ENCODE data around the gene SCART1. TPM values are rescaled to one million over a fixed set of nuclear protein-coding genes. Genes with fewer than 3 reads are reported as not detected.
A peak's percentile ranks its signal among the peaks of the same experiment; 100 is the strongest.

SCART1 gene
- total RNA-seq, 1 experiment from 2014 or later: 0.50 TPM

GRCh38 chr10:133445268-133445732, 8.4 kb upstream of the SCART1 start:
- Histone ChIP-seq H3K9ac (ENCODE audit: extremely low read depth, insufficient read length, low read length) (no peak overlapping the region), H3K23ac (ENCODE audit: insufficient read length, low read depth, low read length) (no peak overlapping the region), H2BK12ac (ENCODE audit: insufficient read length, low read depth, low read length) (no peak overlapping the region), H2BK120ac (ENCODE audit: low read depth, low read length, poor library complexity, severe bottlenecking) (no peak overlapping the region), H3K4ac (ENCODE audit: low read depth, low read length) (no peak overlapping the region), H2BK5ac (ENCODE audit: insufficient read length, low read length) (no peak overlapping the region), H2AK5ac (ENCODE audit: insufficient read length, low read length) (no peak overlapping the region), H3K56ac (ENCODE audit: insufficient read length, low read depth, low read length) (no peak overlapping the region), H3K18ac (ENCODE audit: insufficient read length, low read depth, low read length) (no peak overlapping the region), H3K4me1 (ENCODE audit: insufficient read depth, low read length) (no peaks in the 10 kb centered on the region), H3K9me3 (ENCODE audit: control insufficient read depth, low read depth, low read length) (peaks cover 78% of the 10 kb centered on the region), H4K20me1 (ENCODE audit: control insufficient read depth, insufficient read depth, insufficient read length) (no peaks in the 10 kb centered on the region), H2AFZ (ENCODE audit: low read length) (no peak overlapping the region), H4K91ac (ENCODE audit: insufficient read length, low read depth, low read length) (no peak overlapping the region), H3K4me2 (ENCODE audit: insufficient read depth, insufficient read length, low read length) (no peak overlapping the region), H4K5ac (ENCODE audit: insufficient read length, low read depth, low read length) (no peak overlapping the region), H2BK20ac (ENCODE audit: low read depth, low read length, poor library complexity, severe bottlenecking) (no peak overlapping the region), H3K14ac (ENCODE audit: insufficient read depth, low read length) (no peak overlapping the region), H3K79me2 (ENCODE audit: insufficient read depth, low read length) (no peaks in the 10 kb centered on the region), H3K27me3 (ENCODE audit: insufficient read depth, low read length) (no peaks in the 10 kb centered on the region), H3K27ac (ENCODE audit: insufficient read length, low read depth, low read length) (no peak overlapping the region), H3T11ph (ENCODE audit: low read length) (no peak overlapping the region), H2BK15ac (ENCODE audit: low read depth, low read length) (no peak overlapping the region), H3K23me2 (ENCODE audit: insufficient read length, low read depth, low read length, poor library complexity, severe bottlenecking) (no peaks in the 10 kb centered on the region), H4K8ac (replicated peaks; ENCODE audit: insufficient read length, low read depth, low read length) (no peak overlapping the region), H3K79me1 (ENCODE audit: insufficient read depth, low read depth, low read length, poor library complexity, severe bottlenecking) (no peaks in the 10 kb centered on the region)
- H3K36me3 Mint-ChIP-seq (ENCODE audit: insufficient read depth in 1 of 3, low read depth in 3 of 3): peaks cover 14 to 40% (median 22%) of the 10 kb centered on the region in 3 experiments
- H3K27me3 Mint-ChIP-seq (ENCODE audit: low read depth): peaks cover 6% of the 10 kb centered on the region
- H3K4me3 Mint-ChIP-seq: no peak overlapping the region; a peak in 1 of 5 replicates
- no peak overlapping the region; a peak in 1 of 7 replicates for H3K27ac Mint-ChIP-seq
- H3K9me3 Mint-ChIP-seq: peaks cover 79 to 91% of the 10 kb centered on the region in 2 experiments
- DNase-seq: peak; percentile 20
- H3K4me1 Mint-ChIP-seq: no peaks in the 10 kb centered on the region
- TF ChIP-seq CTCF (conservative IDR thresholded peaks at IDR 0.05): no peak
- WGBS (ENCODE audit: extremely low coverage, insufficient read length, low lambda C conversion rate): no CpG with 5 or more reads among the region's 22 CpGs

Measured in H9 (cell line).